H9 (cell line): ENCODE measurements around the gene CREB3L2. TPM values are rescaled to one million over a fixed set of nuclear protein-coding genes. Genes with fewer than 3 reads are reported as not detected.

ENCODE experiments used
- DNase-seq: peaks from one replicate; pipeline ENCODE4 v3.0.0-alpha.2; 2017
- H2AFZ ChIP-seq: one replicate; pipeline ENCODE4 v1.6.1; 2013; ENCODE audit warnings: mild to moderate bottlenecking, low read length, control low read depth, moderate library complexity
- H2AK5ac ChIP-seq: 2 replicates; pipeline ENCODE4 v1.6.1; 2013; ENCODE audit warnings: low read length, control low read depth, mixed read lengths; ENCODE audit not compliant: insufficient read length
- H2BK120ac ChIP-seq: one replicate; pipeline ENCODE4 v1.6.1; 2013; ENCODE audit warnings: low read depth, mild to moderate bottlenecking, low read length, control low read depth, inconsistent platforms; ENCODE audit not compliant: poor library complexity, severe bottlenecking
- H2BK12ac ChIP-seq: 2 replicates; pipeline ENCODE4 v1.6.1; 2013; ENCODE audit warnings: low read length, control low read depth, mixed read lengths, low read depth; ENCODE audit not compliant: insufficient read length
- H2BK15ac ChIP-seq: 2 replicates; pipeline ENCODE4 v1.6.1; 2013; ENCODE audit warnings: low read depth, low read length, control low read depth
- H2BK20ac ChIP-seq: one replicate; pipeline ENCODE4 v1.6.1; 2013; ENCODE audit warnings: low read depth, mild to moderate bottlenecking, low read length, control low read depth, inconsistent platforms; ENCODE audit not compliant: poor library complexity, severe bottlenecking
- H2BK5ac ChIP-seq: 2 replicates; pipeline ENCODE4 v1.6.1; 2013; ENCODE audit warnings: low read length, control low read depth, mixed read lengths; ENCODE audit not compliant: insufficient read length
- H3K14ac ChIP-seq: 2 replicates; pipeline ENCODE4 v1.6.1; 2013; ENCODE audit warnings: low read length, control low read depth; ENCODE audit not compliant: insufficient read depth
- H3K18ac ChIP-seq: 2 replicates; pipeline ENCODE4 v1.6.1; 2013; ENCODE audit warnings: low read depth, mild to moderate bottlenecking, mixed read lengths, low read length, control low read depth; ENCODE audit not compliant: insufficient read length
- H3K23ac ChIP-seq: 2 replicates; pipeline ENCODE4 v1.6.1; 2013; ENCODE audit warnings: low read length, control low read depth, mixed read lengths, low read depth; ENCODE audit not compliant: insufficient read length
- H3K23me2 ChIP-seq: 2 replicates; pipeline ENCODE4 v1.6.1; 2013; ENCODE audit warnings: low read depth, mild to moderate bottlenecking, mixed read lengths, low read length, control low read depth; ENCODE audit not compliant: insufficient read length, poor library complexity, severe bottlenecking
- H3K27ac ChIP-seq: 2 replicates; pipeline ENCODE4 v1.5.1; 2013; ENCODE audit warnings: low read length, control low read depth, mixed read lengths, low read depth; ENCODE audit not compliant: insufficient read length
- H3K27me3 ChIP-seq: 2 replicates; pipeline ENCODE4 v1.6.1; 2013; ENCODE audit warnings: low read length, control low read depth, inconsistent platforms; ENCODE audit not compliant: insufficient read depth
- H3K4ac ChIP-seq: 2 replicates; pipeline ENCODE4 v1.6.1; 2013; ENCODE audit warnings: low read depth, mild to moderate bottlenecking, control low read depth, inconsistent platforms, low read length, moderate library complexity
- H3K4me1 ChIP-seq: 2 replicates; pipeline ENCODE4 v1.6.1; 2013; ENCODE audit warnings: low read length, control low read depth, inconsistent platforms; ENCODE audit not compliant: insufficient read depth
- H3K4me2 ChIP-seq: 2 replicates; pipeline ENCODE4 v1.6.1; 2013; ENCODE audit warnings: low read length, control low read depth, mixed read lengths; ENCODE audit not compliant: insufficient read length, insufficient read depth
- H3K56ac ChIP-seq: 2 replicates; pipeline ENCODE4 v1.6.1; 2013; ENCODE audit warnings: low read depth, mild to moderate bottlenecking, mixed read lengths, low read length, control low read depth; ENCODE audit not compliant: insufficient read length
- H3K79me1 ChIP-seq: 2 replicates; pipeline ENCODE4 v1.6.1; 2013; ENCODE audit warnings: low read depth, mild to moderate bottlenecking, moderate library complexity, low read length, control low read depth, inconsistent platforms; ENCODE audit not compliant: insufficient read depth, poor library complexity, severe bottlenecking
- H3K79me2 ChIP-seq: 2 replicates; pipeline ENCODE4 v1.6.1; 2013; ENCODE audit warnings: low read length, control low read depth, inconsistent platforms; ENCODE audit not compliant: insufficient read depth
- H3K9ac ChIP-seq: 2 replicates; pipeline ENCODE4 v1.6.1; 2013; ENCODE audit warnings: low read length, control low read depth, mixed read lengths; ENCODE audit not compliant: insufficient read length; ENCODE audit errors: extremely low read depth
- H3K9me3 ChIP-seq: one replicate; pipeline ENCODE4 v1.6.1; 2013; ENCODE audit warnings: low read depth, low read length, inconsistent platforms; ENCODE audit not compliant: control insufficient read depth
- H3T11ph ChIP-seq: one replicate; pipeline ENCODE4 v1.6.1; 2013; ENCODE audit warnings: mild to moderate bottlenecking, low read length, control low read depth, inconsistent platforms
- H4K20me1 ChIP-seq: one replicate; pipeline ENCODE4 v1.6.1; 2013; ENCODE audit not compliant: control insufficient read depth, insufficient read length, insufficient read depth
- H4K5ac ChIP-seq: 2 replicates; pipeline ENCODE4 v1.6.1; 2013; ENCODE audit warnings: low read depth, mild to moderate bottlenecking, mixed read lengths, low read length, control low read depth; ENCODE audit not compliant: insufficient read length
- H4K8ac ChIP-seq: replicated peaks from 2 replicates; pipeline ENCODE4 v1.6.1; 2013; ENCODE audit warnings: low read length, control low read depth, mixed read lengths, low read depth; ENCODE audit not compliant: insufficient read length
- H4K91ac ChIP-seq: 2 replicates; pipeline ENCODE4 v1.6.1; 2013; ENCODE audit warnings: low read depth, mild to moderate bottlenecking, moderate library complexity, mixed read lengths, low read length, control low read depth; ENCODE audit not compliant: insufficient read length
- H3K27ac Mint-ChIP-seq, 3 experiments: 2 replicates in 2 of 3; 3 replicates in 1 of 3; pipeline ENCODE4 v1.8.0; 2020 to 2021; ENCODE audit warnings: mixed read lengths in 3 of 3, mild to moderate bottlenecking in 1 of 3, moderate library complexity in 1 of 3
- H3K27me3 Mint-ChIP-seq: 2 replicates; pipeline ENCODE4 v1.8.0; 2021; ENCODE audit warnings: low read depth, mild to moderate bottlenecking, moderate library complexity, mixed read lengths
- H3K36me3 Mint-ChIP-seq, 3 experiments: 2 replicates in 2 of 3; 3 replicates in 1 of 3; pipeline ENCODE4 v1.8.0; 2020 to 2021; ENCODE audit warnings: low read depth in 3 of 3, mixed read lengths in 3 of 3; ENCODE audit not compliant: insufficient read depth in 1 of 3
- H3K4me1 Mint-ChIP-seq, 2 experiments: 2 replicates each; pipeline ENCODE4 v1.8.0; 2020; ENCODE audit warnings: mixed read lengths in 2 of 2
- H3K4me3 Mint-ChIP-seq, 2 experiments: 2 replicates in 1 of 2; 3 replicates in 1 of 2; pipeline ENCODE4 v1.8.0; 2020 to 2021; ENCODE audit warnings: mild to moderate bottlenecking in 2 of 2, mixed read lengths in 2 of 2, moderate library complexity in 1 of 2
- H3K9me3 Mint-ChIP-seq, 2 experiments: 2 replicates in 1 of 2; 3 replicates in 1 of 2; pipeline ENCODE4 v1.8.0; 2020; ENCODE audit warnings: mild to moderate bottlenecking in 2 of 2, mixed read lengths in 2 of 2, moderate library complexity in 1 of 2
- WGBS: extraction: QIAGEN DNeasy Blood & Tissue Kit; methylation state at CpG from one replicate; pipeline ENCODE4 v1.1.7; 2013; ENCODE audit warnings: missing lambda C conversion rate, low lambda C conversion rate, mixed read lengths; ENCODE audit not compliant: insufficient read length; ENCODE audit errors: extremely low coverage; 5-methylcytosine and 5-hydroxymethylcytosine counted together
- total RNA-seq: library from RNA; stranded (reverse); gene quantifications from 2 replicates; pipeline ENCODE4 v1.2.1, GENCODE V29; 2021
- TF ChIP-seq, protein P1 (sequence below): fragments of 200-600 bp; sonication (generic); conservative IDR thresholded peaks from 3 replicates; pipeline ENCODE4 v1.8.0; 2021; ENCODE audit warnings: antibody characterized with exemption, mild to moderate bottlenecking

CREB3L2 gene
- total RNA-seq, 1 experiment from 2014 or later, result 60.7 TPM

DNA sequence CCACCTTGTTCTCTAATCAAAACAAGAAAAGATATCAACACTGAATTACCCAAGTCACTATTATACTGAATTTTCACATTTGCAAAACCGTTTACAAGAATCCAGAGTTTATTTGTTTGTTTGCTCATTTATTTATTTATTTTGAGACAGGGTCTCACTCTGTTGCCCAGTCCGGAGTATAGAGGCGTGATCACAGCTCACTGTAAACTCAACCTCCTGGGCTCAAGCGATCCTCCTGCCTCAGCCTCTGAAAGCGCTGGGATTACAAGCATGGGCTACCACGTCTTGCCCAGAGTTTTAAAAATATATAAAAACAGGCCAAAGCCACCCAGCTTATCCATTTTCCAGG, 8.5 kb downstream of the CREB3L2 start:
- no peak overlapping the region for H3K4me2 ChIP-seq
- no CpG with 5 or more reads among the region's 6 CpGs for WGBS
- H3K4me1 ChIP-seq, result peaks cover 5% of the 10 kb centered on the region; the same call in 1 of the 2 replicates
- H3K9me3 ChIP-seq, result no peaks in the 10 kb centered on the region
- no peak overlapping the region for H3K23ac ChIP-seq
- no peak overlapping the region for H4K91ac ChIP-seq
- no peaks in the 10 kb centered on the region for H3K23me2 ChIP-seq
- H2BK5ac ChIP-seq, result no peak overlapping the region
- no peak overlapping the region for H3K56ac ChIP-seq
- H3K79me2 ChIP-seq, result peaks cover 5% of the 10 kb centered on the region; the same call in 1 of the 2 replicates
- no peak for DNase-seq
- no peak overlapping the region for H3K9ac ChIP-seq
- no peak overlapping the region for H3K4me3 Mint-ChIP-seq
- H2AFZ ChIP-seq, result no peak overlapping the region
- H3T11ph ChIP-seq, result no peak overlapping the region
- H3K14ac ChIP-seq, result no peak overlapping the region
- no peak overlapping the region for H2AK5ac ChIP-seq
- peak overlapping the region in 1 of 3 experiments; percentile 74; a peak in 3 of 7 replicates for H3K27ac Mint-ChIP-seq
- H3K79me1 ChIP-seq, result no peaks in the 10 kb centered on the region
- TF ChIP-seq, protein P1, sequence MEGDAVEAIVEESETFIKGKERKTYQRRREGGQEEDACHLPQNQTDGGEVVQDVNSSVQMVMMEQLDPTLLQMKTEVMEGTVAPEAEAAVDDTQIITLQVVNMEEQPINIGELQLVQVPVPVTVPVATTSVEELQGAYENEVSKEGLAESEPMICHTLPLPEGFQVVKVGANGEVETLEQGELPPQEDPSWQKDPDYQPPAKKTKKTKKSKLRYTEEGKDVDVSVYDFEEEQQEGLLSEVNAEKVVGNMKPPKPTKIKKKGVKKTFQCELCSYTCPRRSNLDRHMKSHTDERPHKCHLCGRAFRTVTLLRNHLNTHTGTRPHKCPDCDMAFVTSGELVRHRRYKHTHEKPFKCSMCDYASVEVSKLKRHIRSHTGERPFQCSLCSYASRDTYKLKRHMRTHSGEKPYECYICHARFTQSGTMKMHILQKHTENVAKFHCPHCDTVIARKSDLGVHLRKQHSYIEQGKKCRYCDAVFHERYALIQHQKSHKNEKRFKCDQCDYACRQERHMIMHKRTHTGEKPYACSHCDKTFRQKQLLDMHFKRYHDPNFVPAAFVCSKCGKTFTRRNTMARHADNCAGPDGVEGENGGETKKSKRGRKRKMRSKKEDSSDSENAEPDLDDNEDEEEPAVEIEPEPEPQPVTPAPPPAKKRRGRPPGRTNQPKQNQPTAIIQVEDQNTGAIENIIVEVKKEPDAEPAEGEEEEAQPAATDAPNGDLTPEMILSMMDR, result no peak
- H2BK15ac ChIP-seq, result no peak overlapping the region
- H3K18ac ChIP-seq, result no peak overlapping the region
- no peaks in the 10 kb centered on the region for H3K27me3 Mint-ChIP-seq
- H3K9me3 Mint-ChIP-seq, result no peaks in the 10 kb centered on the region
- H2BK20ac ChIP-seq, result no peak overlapping the region
- peaks cover 8 to 30% (median 16%) of the 10 kb centered on the region in 3 experiments for H3K36me3 Mint-ChIP-seq
- no peaks in the 10 kb centered on the region for H4K20me1 ChIP-seq
- peaks cover 10 to 15% of the 10 kb centered on the region in 2 experiments for H3K4me1 Mint-ChIP-seq
- no peak overlapping the region for H3K27ac ChIP-seq
- H3K4ac ChIP-seq, result no peak overlapping the region
- no peaks in the 10 kb centered on the region for H3K27me3 ChIP-seq
- no peak overlapping the region for H2BK12ac ChIP-seq
- H4K8ac ChIP-seq, result no peak overlapping the region
- H2BK120ac ChIP-seq, result no peak overlapping the region
- no peak overlapping the region for H4K5ac ChIP-seq
